Calu3 (cell line): ENCODE data around the gene CAT. TPM values are rescaled to one million over a fixed set of nuclear protein-coding genes. Genes with fewer than 3 reads are reported as not detected.

Source experiments
- BruUV-seq: library from RNA; stranded (reverse); fragments of 400-500 nt; replicated peaks from 2 replicates; lab custom pipeline; 2021; lab: Mats Ljungman, UMichigan
- CTCF ChIA-PET: fragments of 300-600 bp; sonication (Branson Sonifier 250); formaldehyde crosslinking; loops from one replicate; lab custom pipeline; 2022; ENCODE audit warnings: antibody characterized with exemption; lab: Charles Lee
- DNase-seq: peaks from one replicate; pipeline ENCODE4 v3.0.0; 2022
- H3K27ac Mint-ChIP-seq: one replicate; pipeline ENCODE4 v1.8.0; 2022; ENCODE audit warnings: mixed read lengths; ENCODE audit not compliant: unreplicated experiment
- H3K27me3 Mint-ChIP-seq: one replicate; pipeline ENCODE4 v1.8.0; 2022; ENCODE audit warnings: mixed read lengths; ENCODE audit not compliant: unreplicated experiment
- H3K36me3 Mint-ChIP-seq: one replicate; pipeline ENCODE4 v1.8.0; 2022; ENCODE audit warnings: mild to moderate bottlenecking, moderate library complexity, mixed read lengths; ENCODE audit not compliant: insufficient read depth, unreplicated experiment
- H3K4me1 Mint-ChIP-seq: one replicate; pipeline ENCODE4 v1.8.0; 2022; ENCODE audit warnings: mild to moderate bottlenecking, low read depth, mixed read lengths; ENCODE audit not compliant: unreplicated experiment
- H3K4me3 Mint-ChIP-seq: one replicate; pipeline ENCODE4 v1.8.0; 2022; ENCODE audit warnings: mild to moderate bottlenecking, low read depth, moderate library complexity, mixed read lengths; ENCODE audit not compliant: unreplicated experiment
- H3K9me3 Mint-ChIP-seq: one replicate; pipeline ENCODE4 v1.8.0; 2022; ENCODE audit warnings: low read depth, mixed read lengths; ENCODE audit not compliant: unreplicated experiment
- intact Hi-C: fragments of 100-400 bp; cut with micrococcal nuclease; formaldehyde crosslinking; loops from one replicate; pipeline ENCODE4 v1.10.0; 2022; ENCODE audit not compliant: unreplicated experiment
- total RNA-seq: library from RNA; stranded (reverse); gene quantifications from 2 replicates; pipeline ENCODE4 v1.2.3, GENCODE V29; 2022
- TF ChIP-seq, protein P1 (sequence below): fragments of 200-600 bp; IDR thresholded peaks from one replicate; pipeline ENCODE4 v1.8.0; 2022; ENCODE audit warnings: antibody characterized with exemption; ENCODE audit not compliant: unreplicated experiment

CAT gene
- total RNA-seq, 1 experiment from 2014 or later, result 54.5 TPM

DNA sequence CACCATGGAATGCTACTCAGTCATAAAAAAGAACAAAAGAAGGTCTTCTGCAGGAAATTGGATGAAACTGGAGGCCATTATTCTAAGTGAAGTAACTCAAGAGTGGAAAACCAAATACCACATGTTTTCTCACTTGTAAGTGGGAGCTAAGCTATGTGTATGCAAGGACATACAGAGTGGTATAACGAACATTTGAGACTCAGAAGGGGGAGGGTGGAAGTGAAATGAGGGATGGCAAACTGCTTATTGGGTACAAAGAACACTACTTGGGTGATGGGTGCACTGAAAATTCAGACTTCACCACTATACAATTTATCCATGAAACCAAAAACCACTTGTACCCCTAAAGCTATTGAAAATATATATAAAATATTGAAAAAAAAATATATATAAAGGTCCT lies 13.4 kb upstream of the CAT start:
- BruUV-seq, result no TSS peak
- DNase-seq, result no peak
- no peaks in the 10 kb centered on the region for H3K9me3 Mint-ChIP-seq
- H3K27me3 Mint-ChIP-seq, result no peaks in the 10 kb centered on the region
- no peaks in the 10 kb centered on the region for H3K36me3 Mint-ChIP-seq
- H3K4me1 Mint-ChIP-seq, result no peaks in the 10 kb centered on the region
- intact Hi-C loops, result no loop called here
- TF ChIP-seq, protein P1, sequence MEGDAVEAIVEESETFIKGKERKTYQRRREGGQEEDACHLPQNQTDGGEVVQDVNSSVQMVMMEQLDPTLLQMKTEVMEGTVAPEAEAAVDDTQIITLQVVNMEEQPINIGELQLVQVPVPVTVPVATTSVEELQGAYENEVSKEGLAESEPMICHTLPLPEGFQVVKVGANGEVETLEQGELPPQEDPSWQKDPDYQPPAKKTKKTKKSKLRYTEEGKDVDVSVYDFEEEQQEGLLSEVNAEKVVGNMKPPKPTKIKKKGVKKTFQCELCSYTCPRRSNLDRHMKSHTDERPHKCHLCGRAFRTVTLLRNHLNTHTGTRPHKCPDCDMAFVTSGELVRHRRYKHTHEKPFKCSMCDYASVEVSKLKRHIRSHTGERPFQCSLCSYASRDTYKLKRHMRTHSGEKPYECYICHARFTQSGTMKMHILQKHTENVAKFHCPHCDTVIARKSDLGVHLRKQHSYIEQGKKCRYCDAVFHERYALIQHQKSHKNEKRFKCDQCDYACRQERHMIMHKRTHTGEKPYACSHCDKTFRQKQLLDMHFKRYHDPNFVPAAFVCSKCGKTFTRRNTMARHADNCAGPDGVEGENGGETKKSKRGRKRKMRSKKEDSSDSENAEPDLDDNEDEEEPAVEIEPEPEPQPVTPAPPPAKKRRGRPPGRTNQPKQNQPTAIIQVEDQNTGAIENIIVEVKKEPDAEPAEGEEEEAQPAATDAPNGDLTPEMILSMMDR, result no peak
- no peak overlapping the region for H3K4me3 Mint-ChIP-seq
- CTCF ChIA-PET, result no interaction called here
- no peak overlapping the region for H3K27ac Mint-ChIP-seq

DNA sequence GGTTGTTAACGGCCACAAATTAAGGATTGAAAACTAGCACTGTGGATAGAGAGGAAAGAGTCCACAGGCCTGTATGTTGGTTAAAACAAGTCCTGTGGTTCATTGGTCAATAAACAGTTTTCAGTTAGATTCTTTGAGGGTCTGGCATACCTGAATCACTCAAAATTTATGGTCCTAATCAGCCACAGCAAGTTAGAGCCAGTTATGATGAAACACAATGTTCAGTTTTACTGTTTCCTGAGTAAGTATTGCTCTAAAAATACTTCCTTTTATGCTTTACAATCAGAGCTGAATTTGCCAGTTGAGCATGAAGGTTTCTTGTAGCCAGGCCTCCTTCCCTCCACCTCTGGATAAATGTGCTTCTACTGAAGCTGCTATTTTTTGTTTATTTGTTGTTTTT lies 12.9 kb upstream of the CAT start:
- Mint-ChIP-seq H3K36me3 (no peaks in the 10 kb centered on the region), H3K9me3 (no peaks in the 10 kb centered on the region), H3K4me3 (no peak overlapping the region), H3K4me1 (no peaks in the 10 kb centered on the region), H3K27me3 (no peaks in the 10 kb centered on the region), H3K27ac (no peak overlapping the region)
- DNase-seq, result no peak
- TF ChIP-seq, protein P1, result no peak
- BruUV-seq, result no TSS peak
- CTCF ChIA-PET, result no interaction called here
- intact Hi-C loops, result no loop called here

DNA sequence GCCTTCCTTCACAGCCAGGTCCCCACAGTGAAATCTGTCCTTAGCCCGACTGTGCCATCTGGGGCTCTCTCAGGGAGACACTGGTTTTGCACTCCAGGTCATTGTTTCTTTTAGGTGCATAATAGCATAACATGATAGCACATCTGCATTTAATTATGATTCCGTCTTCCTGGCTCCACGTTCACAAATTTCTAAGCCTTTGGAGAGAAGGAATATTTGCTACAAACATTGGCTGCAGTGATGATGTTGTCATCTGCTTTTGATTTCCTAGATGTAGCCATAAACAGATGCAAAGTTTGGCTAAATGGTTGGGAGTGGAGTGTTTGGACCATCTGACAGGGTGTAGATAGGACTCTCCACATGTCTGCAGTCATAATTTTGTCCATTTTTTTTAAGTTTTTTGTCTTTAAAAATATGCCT lies 12.0 kb upstream of the CAT start:
- Mint-ChIP-seq H3K27ac (no peak overlapping the region), H3K36me3 (no peaks in the 10 kb centered on the region), H3K4me3 (no peak overlapping the region), H3K4me1 (no peaks in the 10 kb centered on the region), H3K9me3 (no peaks in the 10 kb centered on the region), H3K27me3 (no peaks in the 10 kb centered on the region)
- DNase-seq, result no peak
- CTCF ChIA-PET, result no interaction called here
- no TSS peak for BruUV-seq
- TF ChIP-seq, protein P1, result no peak
- intact Hi-C loops, result no loop called here

DNA sequence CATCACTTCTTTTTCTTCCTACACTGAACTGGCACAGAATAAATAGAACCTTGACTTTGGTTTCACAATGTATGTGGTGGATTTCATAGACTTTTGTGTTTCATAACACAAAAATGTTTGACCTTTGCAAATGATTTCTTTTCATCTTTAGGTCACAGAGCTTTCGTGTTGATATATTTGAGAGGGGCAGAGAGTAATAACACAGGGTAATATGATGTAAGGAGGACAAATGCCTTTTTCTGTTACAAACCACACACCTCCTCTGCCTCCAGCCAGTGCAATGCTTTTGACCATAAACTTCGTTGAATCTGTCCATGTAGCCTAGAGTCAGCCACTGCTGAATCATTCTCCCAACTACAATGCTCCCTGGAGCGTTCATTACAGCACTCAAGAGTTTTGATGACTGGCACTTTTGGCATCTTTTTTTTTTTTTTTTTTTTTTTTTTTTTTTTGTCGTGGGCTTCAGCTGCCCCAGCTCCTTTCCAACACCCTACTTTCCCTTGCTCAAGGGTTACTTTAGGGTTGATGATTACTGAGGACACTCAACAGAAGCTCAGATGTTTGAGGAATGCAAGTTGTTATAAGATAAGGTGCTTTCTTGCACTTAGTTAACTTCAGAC lies 11.4 kb upstream of the CAT start:
- Mint-ChIP-seq H3K36me3 (no peaks in the 10 kb centered on the region), H3K4me3 (no peak overlapping the region), H3K4me1 (no peaks in the 10 kb centered on the region), H3K27me3 (no peaks in the 10 kb centered on the region), H3K9me3 (no peaks in the 10 kb centered on the region), H3K27ac (no peak overlapping the region)
- TF ChIP-seq, protein P1, result no peak
- DNase-seq, result no peak
- intact Hi-C loops, result no loop called here
- BruUV-seq, result no TSS peak
- CTCF ChIA-PET, result interaction anchor here (0.6 kb wide), 1 partner anchor 944 kb away, joined by 3 read pairs; no protein-coding TSS in a partner anchor
